Mucosa of gallbladder (tissue), 1 donor: ENCODE measurements around the gene AFG3L2. TPM values are rescaled to one million over a fixed set of nuclear protein-coding genes. Genes with fewer than 3 reads are reported as not detected.

ENCODE experiments used
- DNase-seq: peaks from one replicate; pipeline ENCODE4 v3.0.0-alpha.2; 2020; ENCODE audit warnings: low spot score
- total RNA-seq: library from RNA; stranded (reverse); gene quantifications from one replicate; pipeline ENCODE4 v1.2.1, GENCODE V29; 2021
- donor health status: DM: no; HTN: no; CAD: no.

Gene AFG3L2
- total RNA-seq, 1 donor from 2014 or later, result 39.2 TPM

GRCh38 chr18:12361770-12362378, 15.2 kb downstream of the AFG3L2 start:
- DNase-seq, result no peak

GRCh38 chr18:12359515-12359927, 17.5 kb downstream of the AFG3L2 start:
- no peak for DNase-seq

DNA sequence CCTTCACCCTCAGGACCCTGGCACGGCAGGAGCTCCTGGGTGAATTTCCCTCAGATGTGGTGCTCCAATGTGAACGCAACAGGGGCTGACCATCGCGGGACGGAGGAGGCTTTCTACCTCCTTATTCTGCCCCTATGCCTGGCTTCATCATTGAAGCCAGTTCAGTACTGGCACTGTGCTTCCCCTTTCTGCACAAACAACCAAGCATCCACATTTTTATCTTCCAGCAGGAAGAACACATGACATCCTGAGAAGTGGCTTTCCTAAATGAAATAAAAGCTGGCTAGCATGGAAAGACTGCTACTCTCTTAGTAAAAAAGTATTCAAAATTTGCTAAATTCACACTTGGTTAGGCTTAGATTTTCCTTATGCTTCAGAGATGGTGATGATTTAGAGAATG, 24.8 kb downstream of the AFG3L2 start:
- no peak for DNase-seq

- DNase-seq, result no peak
Observed at GRCh38 chr18:12347895-12348294, 29.1 kb downstream of the AFG3L2 start.

DNA sequence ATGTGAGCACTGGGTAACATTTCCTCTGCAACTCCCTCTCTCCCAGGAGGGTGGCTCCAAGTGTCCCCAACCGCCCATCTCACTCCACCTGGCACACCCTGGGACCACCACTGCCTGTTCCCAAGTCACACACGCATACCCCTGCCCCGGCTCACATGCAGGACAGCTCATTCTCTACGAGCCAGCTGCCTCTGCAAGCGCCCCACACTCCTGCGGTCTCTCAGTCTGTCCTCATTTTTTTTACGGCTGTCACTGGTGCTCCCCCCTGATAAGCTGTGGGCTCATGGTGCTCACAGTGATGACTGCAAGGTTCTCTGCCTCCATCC, 30.8 kb downstream of the AFG3L2 start:
- DNase-seq, result no peak

DNA sequence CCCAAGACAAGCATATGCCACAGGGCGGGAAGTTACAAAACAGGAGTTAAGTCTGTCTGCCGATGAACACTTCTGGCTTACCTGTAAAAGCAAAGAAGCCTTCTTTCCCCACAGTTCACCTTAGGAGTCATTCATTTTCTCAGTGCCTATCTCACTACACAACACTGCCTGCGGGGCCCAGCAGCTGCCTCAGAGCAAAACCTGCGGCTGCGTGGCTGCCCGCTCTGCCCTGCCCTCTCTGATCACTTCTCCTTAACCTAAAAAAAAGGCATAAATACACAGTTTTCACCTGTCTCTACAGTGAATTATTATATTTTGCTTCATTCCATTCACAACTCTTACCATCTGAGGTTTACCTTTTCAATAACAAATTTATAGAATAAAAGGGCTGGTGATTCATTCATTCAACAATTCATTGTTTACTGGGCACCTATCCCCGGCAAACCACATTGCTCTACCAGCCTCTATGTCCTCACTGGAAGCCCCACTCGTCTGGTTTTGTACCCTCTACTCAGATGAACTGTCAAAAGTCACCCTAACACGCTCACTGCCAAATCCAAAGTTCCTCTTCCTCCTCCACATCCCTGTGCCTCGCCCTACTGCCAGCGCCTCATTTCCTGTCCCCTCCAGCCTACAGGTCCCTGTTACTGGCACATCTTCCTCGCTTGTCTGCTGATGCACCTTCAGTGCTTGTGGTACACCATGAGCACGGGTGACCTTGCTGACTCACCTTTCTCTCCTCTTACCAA, 31.4 kb downstream of the AFG3L2 start:
- no peak for DNase-seq

- DNase-seq, result no peak
Observed at GRCh38 chr18:12342661-12343060, 34.4 kb downstream of the AFG3L2 start.

GRCh38 chr18:12340945-12341660, 35.9 kb downstream of the AFG3L2 start:
- no peak for DNase-seq

- DNase-seq, result no peak
Observed at GRCh38 chr18:12338382-12338781, 38.6 kb downstream of the AFG3L2 start.

DNA sequence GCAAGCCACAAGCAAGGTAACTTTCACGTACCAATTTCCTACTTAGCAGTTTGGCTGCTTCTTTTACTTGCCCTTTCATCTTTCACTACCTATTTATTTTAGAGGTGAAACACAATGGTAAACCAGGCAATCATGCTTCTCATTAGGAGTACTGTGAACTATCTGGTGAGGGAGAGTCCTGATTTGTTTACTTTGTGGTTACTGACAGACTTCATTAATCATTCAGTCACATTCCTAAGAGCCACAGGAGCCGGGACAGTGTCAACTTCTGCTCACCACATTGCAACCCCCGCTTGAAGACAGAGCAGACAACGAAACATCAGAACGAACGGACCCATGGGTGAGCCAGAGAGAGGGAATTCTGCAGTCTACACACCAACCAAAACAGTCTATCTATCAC, 40.1 kb downstream of the AFG3L2 start:
- no peak for DNase-seq

GRCh38 chr18:12336171-12336613, 40.8 kb downstream of the AFG3L2 start:
- DNase-seq, result no peak

GRCh38 chr18:12335503-12335902, 41.5 kb downstream of the AFG3L2 start:
- no peak for DNase-seq

DNA sequence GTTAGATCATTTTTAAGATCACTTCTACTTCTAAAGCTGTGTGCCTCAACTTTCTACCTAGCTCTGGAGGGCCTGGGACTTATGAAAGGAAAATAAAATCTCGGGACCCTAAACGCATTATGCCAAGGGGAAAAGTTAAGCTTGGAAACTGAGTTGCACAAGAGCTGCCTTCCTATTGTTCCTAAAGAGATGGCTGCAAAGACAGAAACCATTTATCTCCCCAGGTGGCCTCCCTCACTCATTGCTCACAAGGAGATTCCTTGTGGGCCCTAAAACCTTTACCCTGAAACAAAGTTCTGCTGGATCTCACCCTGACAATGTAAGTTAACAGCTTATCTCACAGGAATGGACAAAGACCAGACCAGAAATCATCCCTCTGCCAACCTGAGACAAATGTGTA, 42.2 kb downstream of the AFG3L2 start:
- DNase-seq, result no peak

DNA sequence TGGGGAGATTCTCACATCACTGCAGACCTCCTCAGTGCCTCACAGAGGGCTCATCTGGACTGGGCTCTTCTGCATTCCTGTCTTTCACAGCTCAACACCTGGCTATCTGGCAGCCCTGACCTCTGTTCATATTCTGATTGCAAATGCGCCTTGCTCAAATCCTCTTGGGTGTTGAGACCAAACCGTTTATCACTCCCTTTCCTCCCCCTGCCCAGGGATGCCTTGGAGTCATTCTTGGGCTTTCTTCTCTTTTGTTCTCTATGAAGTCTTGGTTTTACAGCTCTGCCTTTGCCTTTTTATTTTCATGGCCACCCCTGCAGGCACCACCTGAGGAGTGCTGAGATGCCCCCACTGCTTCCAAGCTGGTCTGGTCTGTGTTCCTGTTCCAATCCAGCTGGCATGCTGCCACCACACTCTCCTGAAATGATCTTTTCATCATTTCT, 42.6 kb downstream of the AFG3L2 start:
- DNase-seq, result no peak

GRCh38 chr18:12333506-12334290, 43.3 kb downstream of the AFG3L2 start:
- DNase-seq, result no peak

DNA sequence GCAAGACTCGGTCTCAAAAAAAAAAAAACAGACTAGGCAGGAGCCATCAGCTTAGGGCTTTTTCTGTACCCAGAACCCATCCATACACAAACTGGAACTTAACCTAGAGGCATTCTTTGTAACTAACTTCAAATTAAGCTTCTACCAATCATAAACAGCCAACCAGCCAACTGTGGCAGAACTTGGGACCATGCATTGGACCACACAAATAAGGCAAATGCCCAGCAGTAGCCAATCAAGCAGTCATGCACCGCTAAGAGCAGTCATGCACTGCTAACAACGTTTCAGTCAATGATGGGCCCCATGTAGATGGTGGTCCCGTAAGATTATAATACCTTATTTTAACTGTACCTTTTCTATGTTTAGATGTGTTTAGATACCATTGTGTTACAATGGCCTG, 46.3 kb downstream of the AFG3L2 start:
- no peak for DNase-seq

- DNase-seq, result no peak
Observed at GRCh38 chr18:12329125-12329698, 47.8 kb downstream of the AFG3L2 start.

DNA sequence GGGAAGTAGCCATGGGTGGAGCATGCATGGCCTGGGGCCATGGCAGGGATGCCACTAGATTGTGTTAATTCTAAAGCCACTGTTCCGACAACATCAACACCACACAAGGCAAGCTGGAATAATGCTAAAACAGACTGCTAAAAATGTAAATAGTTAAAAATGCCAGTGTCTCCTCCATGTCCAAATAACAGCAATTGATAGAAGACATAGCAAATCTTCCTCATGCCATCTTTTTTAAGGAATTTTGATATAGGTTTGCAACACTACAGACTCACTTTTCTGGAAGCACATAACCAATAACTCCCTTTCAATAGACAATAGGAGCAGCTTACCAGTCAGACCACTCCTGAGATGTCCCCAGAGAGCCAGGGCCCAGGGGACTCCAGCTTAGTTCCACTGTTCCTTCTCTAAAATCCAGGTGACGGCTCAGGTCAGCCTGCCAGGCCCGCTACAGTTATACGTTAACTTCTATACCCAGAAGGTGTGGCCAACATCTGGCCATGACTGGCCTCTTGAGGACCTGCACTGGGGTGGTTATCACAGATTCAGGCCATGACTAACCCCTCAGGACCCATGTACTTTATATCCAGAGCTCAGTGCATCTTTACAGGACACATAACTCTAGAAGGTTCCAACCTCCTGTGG, 48.7 kb downstream of the AFG3L2 start:
- DNase-seq, result no peak

DNA sequence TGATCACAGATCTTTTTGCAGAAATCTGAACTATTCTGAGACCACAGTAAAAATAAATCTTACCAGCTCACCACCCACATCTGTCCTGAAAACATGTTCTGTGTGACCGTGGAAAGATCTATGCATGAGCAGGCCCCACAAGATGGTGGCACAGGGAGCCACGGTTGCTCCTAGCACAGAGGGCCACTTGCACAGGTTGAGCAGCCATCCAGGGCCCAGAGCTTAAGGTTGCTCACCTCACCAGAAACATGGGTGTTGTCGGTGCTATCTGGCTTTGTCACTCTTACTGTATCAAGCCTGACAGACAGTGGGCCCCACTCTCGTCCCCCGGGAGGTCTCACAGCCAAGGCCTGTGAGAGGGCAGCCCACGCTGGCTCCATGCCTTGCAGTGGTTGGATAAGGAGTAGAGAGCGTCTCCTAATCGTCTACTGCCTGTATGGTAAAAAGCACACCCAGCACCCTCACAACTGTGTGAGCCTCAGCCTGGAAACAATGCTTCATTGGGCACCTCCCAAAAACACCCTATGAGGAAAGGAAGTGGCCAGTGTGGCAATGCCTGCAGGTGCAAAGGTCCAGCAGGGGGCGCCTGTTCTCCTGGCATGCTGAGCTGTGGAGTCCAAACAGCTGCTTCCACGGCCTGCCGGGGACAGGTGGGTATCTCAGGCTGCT, 49.4 kb downstream of the AFG3L2 start:
- peak; percentile 67 for DNase-seq

- DNase-seq, result no peak
Observed at GRCh38 chr18:12326711-12327460, 50.1 kb downstream of the AFG3L2 start.
